ENCODE results near the gene VIP.

The VIP gene

DNA sequence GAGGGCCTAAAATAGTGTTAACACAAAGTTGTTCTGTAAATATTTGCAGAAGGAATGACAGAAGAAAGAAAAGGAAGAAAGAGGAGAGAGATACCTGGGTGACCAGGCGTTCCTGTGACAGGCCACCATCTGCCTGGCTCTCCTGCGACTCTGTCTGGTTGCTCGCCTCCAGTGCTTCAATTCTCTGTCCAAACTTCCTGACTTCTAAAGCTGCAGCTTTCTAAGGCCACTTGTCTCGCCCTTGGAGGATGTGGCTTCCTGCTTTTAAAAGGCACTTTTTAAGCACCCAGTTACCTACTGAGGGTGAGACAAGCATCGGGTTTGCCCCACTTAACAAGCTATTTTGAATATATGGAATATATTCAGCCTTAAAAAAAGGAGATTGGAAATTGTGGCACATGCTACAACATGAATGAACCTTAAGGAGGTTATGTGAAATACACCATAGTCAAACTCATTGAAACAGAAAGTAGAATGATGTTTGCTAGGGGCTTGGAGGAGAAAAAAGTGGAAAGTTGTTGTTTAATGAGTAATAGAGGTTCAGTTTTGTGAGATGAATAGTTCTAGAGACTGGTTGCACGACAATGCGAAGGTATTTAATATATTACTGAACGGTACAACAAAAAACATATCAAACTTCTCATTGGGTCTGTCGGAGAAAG, 32.8 kb downstream of the VIP start:
- no peak for DNase-seq

DNA sequence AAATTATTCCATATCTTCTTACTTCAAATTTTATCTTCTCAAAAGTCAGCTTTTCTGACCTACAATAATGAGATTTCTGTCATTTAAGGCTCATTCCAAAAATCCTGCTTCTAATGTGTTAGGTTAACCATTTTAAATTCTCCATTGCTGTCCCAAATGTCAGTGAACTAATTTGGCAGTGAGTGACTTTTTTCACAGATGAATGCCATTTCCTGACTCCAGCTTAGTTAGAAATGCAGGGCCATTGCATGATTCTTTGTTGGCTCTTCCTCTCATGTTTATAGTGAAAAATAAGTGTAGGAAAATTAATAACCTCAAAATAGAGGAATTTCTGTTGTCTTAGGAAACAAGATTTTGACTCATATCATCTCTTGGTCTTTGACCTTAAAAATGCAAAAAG, 44.1 kb downstream of the VIP start:
- no peak for DNase-seq

DNA sequence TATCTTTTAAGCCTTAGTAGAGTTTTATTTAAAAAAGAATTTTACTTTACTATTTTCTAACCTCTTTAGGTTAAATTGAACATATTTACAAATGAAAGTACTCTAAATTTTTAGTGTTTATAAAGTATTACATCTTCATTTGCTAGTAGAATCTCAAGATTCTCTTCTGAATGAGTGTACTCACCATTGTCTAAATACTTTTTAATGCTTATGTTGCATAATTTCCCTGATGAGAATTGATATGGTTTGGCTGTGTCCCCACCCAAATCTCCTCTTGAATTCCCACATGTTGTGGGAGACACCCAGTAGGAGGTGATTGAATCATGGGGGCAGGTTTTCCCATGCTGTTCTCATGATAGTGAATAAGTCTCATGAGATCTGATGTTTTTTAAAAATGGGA, 53.6 kb downstream of the VIP start:
- DNase-seq, result no peak
